Measurements from ENCODE around the gene BBLN.

BBLN gene

DNA sequence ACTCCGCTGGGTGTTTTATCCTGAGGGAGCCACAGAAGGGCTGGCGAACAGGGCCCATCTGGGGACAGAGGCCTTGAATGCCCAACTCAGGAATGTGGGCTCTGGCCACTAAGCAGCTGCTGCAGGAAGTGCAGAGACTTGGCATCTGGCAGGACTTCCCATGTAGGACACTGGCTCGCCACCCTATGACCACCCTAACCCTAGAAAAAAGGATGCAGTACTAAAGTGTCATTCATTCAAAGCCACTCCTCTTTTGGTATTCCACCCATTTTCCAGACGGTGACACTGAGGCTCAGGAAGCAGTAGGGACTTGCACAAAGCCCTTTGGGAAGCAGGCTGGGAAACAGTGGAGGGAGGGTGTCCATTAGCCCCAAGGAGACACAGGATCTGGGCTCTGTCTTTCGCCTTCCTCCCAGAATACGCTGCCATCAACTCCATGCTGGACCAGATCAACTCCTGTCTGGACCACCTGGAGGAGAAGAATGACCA, 3.0 kb downstream of the BBLN start:
- H3K36me3 ChIP-seq (replicated peaks; ENCODE audit: insufficient read depth, low read length): no peaks in the 10 kb centered on the region
- H3K9ac ChIP-seq (ENCODE audit: low read length): no peak overlapping the region
- H3K9me3 ChIP-seq (replicated peaks; ENCODE audit: insufficient read depth, low read length): no peaks in the 10 kb centered on the region
- no peak for DNase-seq
- H3K27ac ChIP-seq (ENCODE audit: low read length): no peak overlapping the region
- H3K9me2 ChIP-seq (replicated peaks; ENCODE audit: insufficient read depth, low read length): no peaks in the 10 kb centered on the region
- TF ChIP-seq CTCF (IDR thresholded peaks at IDR 0.05; ENCODE audit: low read length): no peak
- no peak for TF ChIP-seq EZH2 (optimal IDR thresholded peaks at IDR 0.05; ENCODE audit: low read depth, low read length)
- no peak for TF ChIP-seq EZH2phosphoT487 (IDR thresholded peaks at IDR 0.05; ENCODE audit: low read length)
- no peaks in the 10 kb centered on the region; the same call in 1 of the 2 replicates for H3F3A ChIP-seq (ENCODE audit: insufficient read depth, low read length)
- no peak overlapping the region for H3K4me2 ChIP-seq (ENCODE audit: low read depth, low read length)
- peaks cover 8% of the 10 kb centered on the region for H3K4me1 ChIP-seq (ENCODE audit: low read length)
- no peaks in the 10 kb centered on the region for H4K20me1 ChIP-seq (ENCODE audit: insufficient read depth, low read length)
- no peak overlapping the region for H2AFZ ChIP-seq (ENCODE audit: low read length)
- no peaks in the 10 kb centered on the region for H3K27me3 ChIP-seq (replicated peaks; ENCODE audit: insufficient read depth, low read length)
- H3K4me3 ChIP-seq (ENCODE audit: low read length): no peak overlapping the region
- peaks cover 8% of the 10 kb centered on the region; the same call in 1 of the 2 replicates for H3K79me2 ChIP-seq (ENCODE audit: low read length)

DNA sequence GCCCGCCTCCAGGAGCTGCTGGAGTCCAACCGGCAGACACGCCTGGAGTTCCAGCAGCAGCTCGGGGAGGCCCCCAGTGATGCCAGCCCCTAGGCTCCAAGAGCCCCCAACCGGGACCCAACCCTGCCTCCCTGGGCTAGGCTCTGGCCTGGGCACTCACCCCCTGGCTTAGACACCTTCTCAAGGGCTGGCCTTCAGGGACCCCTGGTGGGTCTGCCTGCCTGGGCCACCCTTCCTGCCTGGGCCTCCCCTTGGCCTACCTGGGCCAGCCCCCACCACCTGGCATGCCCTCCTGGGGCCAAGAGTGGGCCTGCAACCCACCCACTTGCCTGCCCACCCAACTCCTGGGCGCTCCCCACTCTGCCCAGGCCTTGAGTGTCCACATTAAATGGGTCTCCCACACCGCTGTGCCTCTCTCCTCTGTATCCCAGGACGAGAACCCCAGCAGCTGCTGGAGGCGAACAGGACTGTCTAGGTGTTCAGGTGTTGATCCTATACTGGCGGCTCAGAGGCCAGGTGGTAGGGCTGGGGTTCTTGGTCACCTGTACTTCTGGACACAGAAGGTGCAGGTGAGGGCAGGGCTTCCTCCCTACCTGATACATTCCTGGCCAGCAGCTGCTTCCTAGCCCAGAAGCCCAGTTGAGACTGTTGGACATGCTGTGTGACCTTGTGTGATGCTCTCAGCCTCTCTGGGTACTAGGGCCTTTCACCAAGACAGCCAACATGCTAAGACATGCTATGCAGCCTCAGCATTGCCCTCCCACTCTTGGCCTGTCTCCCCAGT, 3.6 kb downstream of the BBLN start:
- Histone ChIP-seq H3K4me1 (ENCODE audit: low read length) (peaks cover 8% of the 10 kb centered on the region), H3K27ac (ENCODE audit: low read length) (no peak overlapping the region), H3K27me3 (replicated peaks; ENCODE audit: insufficient read depth, low read length) (no peaks in the 10 kb centered on the region), H3K9me2 (replicated peaks; ENCODE audit: insufficient read depth, low read length) (no peaks in the 10 kb centered on the region), H3K4me2 (ENCODE audit: low read depth, low read length) (no peak overlapping the region), H3F3A (ENCODE audit: insufficient read depth, low read length) (no peaks in the 10 kb centered on the region; the same call in 1 of the 2 replicates), H3K79me2 (ENCODE audit: low read length) (peaks cover 8% of the 10 kb centered on the region; the same call in 1 of the 2 replicates), H2AFZ (ENCODE audit: low read length) (no peak overlapping the region), H4K20me1 (ENCODE audit: insufficient read depth, low read length) (no peaks in the 10 kb centered on the region), H3K9ac (ENCODE audit: low read length) (no peak overlapping the region), H3K4me3 (ENCODE audit: low read length) (no peak overlapping the region), H3K9me3 (replicated peaks; ENCODE audit: insufficient read depth, low read length) (no peaks in the 10 kb centered on the region), H3K36me3 (replicated peaks; ENCODE audit: insufficient read depth, low read length) (no peaks in the 10 kb centered on the region)
- DNase-seq: no peak
- TF ChIP-seq EZH2phosphoT487 (IDR thresholded peaks at IDR 0.05; ENCODE audit: low read length) (no peak), CTCF (IDR thresholded peaks at IDR 0.05; ENCODE audit: low read length) (no peak), EZH2 (optimal IDR thresholded peaks at IDR 0.05; ENCODE audit: low read depth, low read length) (no peak)

GRCh38 chr9:128164307-128164885, 4.3 kb downstream of the BBLN start:
- DNase-seq: no peak
- Histone ChIP-seq H3K79me2 (ENCODE audit: low read length) (peaks cover 8% of the 10 kb centered on the region; the same call in 1 of the 2 replicates), H3K27ac (ENCODE audit: low read length) (no peak overlapping the region), H3K4me1 (ENCODE audit: low read length) (peaks cover 6% of the 10 kb centered on the region), H3K9me3 (replicated peaks; ENCODE audit: insufficient read depth, low read length) (no peaks in the 10 kb centered on the region), H2AFZ (ENCODE audit: low read length) (no peak overlapping the region), H3K36me3 (replicated peaks; ENCODE audit: insufficient read depth, low read length) (no peaks in the 10 kb centered on the region), H4K20me1 (ENCODE audit: insufficient read depth, low read length) (no peaks in the 10 kb centered on the region), H3K9ac (ENCODE audit: low read length) (no peak overlapping the region), H3K4me3 (ENCODE audit: low read length) (no peak overlapping the region), H3K4me2 (ENCODE audit: low read depth, low read length) (no peak overlapping the region), H3F3A (ENCODE audit: insufficient read depth, low read length) (no peaks in the 10 kb centered on the region; the same call in 1 of the 2 replicates), H3K9me2 (replicated peaks; ENCODE audit: insufficient read depth, low read length) (no peaks in the 10 kb centered on the region), H3K27me3 (replicated peaks; ENCODE audit: insufficient read depth, low read length) (no peaks in the 10 kb centered on the region)
- TF ChIP-seq EZH2phosphoT487 (IDR thresholded peaks at IDR 0.05; ENCODE audit: low read length) (no peak), EZH2 (optimal IDR thresholded peaks at IDR 0.05; ENCODE audit: low read depth, low read length) (no peak), CTCF (IDR thresholded peaks at IDR 0.05; ENCODE audit: low read length) (no peak)

Data from MM.1S (cell line).